GM21390 (cell line): ENCODE measurements around the gene NLK.
"Not testable (repeated sequence)": the region's sequence is repeated elsewhere in the genome, so short reads cannot be mapped to it uniquely, and the experiment has no call there.

ENCODE experiments used
- ATAC-seq: cut with Tn5 transposase; IDR thresholded peaks from one replicate; pipeline ENCODE4 v1.9.1; 2021; ENCODE audit not compliant: unreplicated experiment

Gene NLK

GRCh38 chr17:28147017-28147416 is 104.5 kb downstream of the NLK start:
- no peak for ATAC-seq

GRCh38 chr17:28151001-28151400 is 108.5 kb downstream of the NLK start:
- ATAC-seq: no peak

GRCh38 chr17:28154214-28154613 is 111.7 kb downstream of the NLK start:
- ATAC-seq: no peak

- not testable (repeated sequence) for ATAC-seq
Observed at GRCh38 chr17:28155405-28155804, 112.9 kb downstream of the NLK start.

GRCh38 chr17:28159004-28159403 is 116.5 kb downstream of the NLK start:
- no peak for ATAC-seq

- ATAC-seq: no peak
Observed at GRCh38 chr17:28159924-28160323, 117.4 kb downstream of the NLK start.

- ATAC-seq: no peak
Observed at GRCh38 chr17:28160610-28161009, 118.1 kb downstream of the NLK start.

GRCh38 chr17:28161311-28161710 is 118.8 kb downstream of the NLK start:
- no peak for ATAC-seq

- ATAC-seq: no peak
Observed at GRCh38 chr17:28166478-28166877, 124.0 kb downstream of the NLK start.

GRCh38 chr17:28169621-28170349 is 127.3 kb downstream of the NLK start:
- ATAC-seq: no peak

GRCh38 chr17:28170771-28171170 is 128.3 kb downstream of the NLK start:
- no peak for ATAC-seq

- ATAC-seq: no peak
Observed at GRCh38 chr17:28173031-28173561, 130.6 kb downstream of the NLK start.

GRCh38 chr17:28173801-28174200 is 131.3 kb downstream of the NLK start:
- ATAC-seq: no peak

- no peak for ATAC-seq
Observed at GRCh38 chr17:28174352-28175046, 132.0 kb downstream of the NLK start.

GRCh38 chr17:28177351-28177750 is 134.9 kb downstream of the NLK start:
- ATAC-seq: no peak

- ATAC-seq: no peak
Observed at GRCh38 chr17:28178800-28179199, 136.3 kb downstream of the NLK start.

GRCh38 chr17:28180449-28180848 is 138.0 kb downstream of the NLK start:
- no peak for ATAC-seq

- no peak for ATAC-seq
Observed at GRCh38 chr17:28181568-28181967, 139.1 kb downstream of the NLK start.

- ATAC-seq: no peak
Observed at GRCh38 chr17:28182559-28182958, 140.1 kb downstream of the NLK start.

GRCh38 chr17:28185658-28186057 is 143.2 kb downstream of the NLK start:
- no peak for ATAC-seq

- ATAC-seq: not testable (repeated sequence)
Observed at GRCh38 chr17:28186472-28186871, 144.0 kb downstream of the NLK start.

GRCh38 chr17:28187931-28188330 is 145.5 kb downstream of the NLK start:
- ATAC-seq: no peak
